GM19238 (cell line): ENCODE data around the gene ECE2.
"Not testable (repeated sequence)": the region's sequence is repeated elsewhere in the genome, so short reads cannot be mapped to it uniquely, and the experiment has no call there.

Experiments
- DNase-seq: peaks from one replicate; pipeline ENCODE4 v3.0.0; 2011; ENCODE audit warnings: low spot score; ENCODE audit not compliant: insufficient read length

The ECE2 gene

DNA sequence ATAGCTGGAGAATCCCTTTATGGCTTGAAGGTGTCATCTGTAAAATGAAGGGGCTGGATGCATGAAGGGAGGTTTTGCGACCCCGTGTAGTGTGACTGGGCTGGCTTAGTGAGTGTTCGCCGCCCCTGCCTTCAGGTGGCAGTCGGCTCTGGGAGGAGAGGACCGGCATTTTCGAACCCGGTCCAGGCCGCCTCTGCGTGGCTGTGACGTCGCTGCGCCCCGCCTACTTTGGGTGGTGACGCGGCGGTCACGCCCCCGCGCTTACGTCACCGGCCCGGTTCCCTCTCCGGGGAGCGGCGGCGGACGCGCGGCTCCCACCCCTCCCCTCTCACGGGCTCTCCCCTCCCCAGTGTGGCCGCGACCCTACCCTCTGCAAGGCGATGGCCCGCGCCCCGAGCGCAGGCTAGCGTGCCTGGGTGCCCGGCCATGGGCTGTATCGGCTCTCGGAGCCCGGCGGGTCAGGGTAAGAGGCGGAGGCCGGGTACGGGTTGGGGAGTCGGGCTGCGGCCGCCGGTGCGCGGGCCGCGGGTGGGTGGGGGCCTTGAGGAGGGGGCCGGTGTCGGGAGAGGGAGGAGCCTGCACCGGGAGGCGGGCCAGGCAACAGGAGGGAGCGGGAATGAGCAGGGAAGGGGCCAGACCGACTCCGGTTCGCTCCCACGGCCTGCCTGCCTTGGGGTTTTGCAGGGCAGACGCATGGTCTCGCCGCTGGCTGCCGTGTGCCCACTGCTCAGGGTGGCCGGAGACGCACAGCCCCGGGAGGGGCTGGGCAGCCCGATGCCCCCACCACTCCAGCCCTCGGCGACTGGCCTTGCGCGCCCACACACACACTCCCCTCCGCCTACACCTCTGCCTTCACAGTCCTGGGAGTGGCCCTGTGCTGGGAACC, 60.1 kb downstream of the ECE2 start:
- DNase-seq: peak; percentile 80

DNA sequence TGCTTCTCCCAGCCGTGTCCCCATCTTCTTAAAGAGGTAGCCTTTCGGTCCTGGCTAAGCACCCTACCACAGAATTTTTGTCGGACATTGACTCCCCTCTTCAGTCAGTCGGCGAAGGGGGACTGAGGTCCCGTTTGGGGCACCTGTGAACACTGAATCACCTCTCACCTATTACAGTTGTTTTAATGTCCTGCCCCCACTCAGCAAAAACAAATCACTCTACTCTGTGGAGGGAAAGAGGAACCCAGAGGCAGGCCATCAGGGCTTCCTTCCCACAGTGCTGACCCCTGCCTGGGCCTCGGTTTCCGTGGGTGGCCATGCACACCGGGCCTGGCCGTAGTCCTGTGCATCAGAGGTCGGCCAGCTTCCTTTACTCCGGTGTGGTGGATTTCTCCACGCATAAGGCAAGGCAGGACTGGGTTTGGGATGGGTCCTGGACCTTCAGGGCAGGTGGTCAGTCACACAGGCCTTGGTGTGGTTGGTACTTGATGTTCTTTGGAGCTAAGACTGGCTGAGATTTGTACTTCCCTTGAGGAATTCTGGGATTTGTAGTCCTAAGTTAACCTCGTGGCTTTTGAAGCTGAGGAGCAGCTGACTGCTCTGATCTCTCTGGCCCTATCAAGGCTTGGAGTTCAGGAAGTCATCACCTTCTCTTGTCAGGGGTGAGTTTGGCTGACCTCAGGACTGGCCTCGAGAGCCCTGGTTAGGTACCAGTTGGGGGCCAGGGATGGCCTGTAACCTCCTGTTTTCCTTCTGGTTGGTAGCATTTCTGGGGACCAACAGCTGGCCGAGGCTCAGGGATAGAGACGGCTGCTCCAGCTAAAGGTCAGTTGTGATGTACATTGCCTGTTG, 61.0 kb downstream of the ECE2 start:
- DNase-seq: no peak

DNA sequence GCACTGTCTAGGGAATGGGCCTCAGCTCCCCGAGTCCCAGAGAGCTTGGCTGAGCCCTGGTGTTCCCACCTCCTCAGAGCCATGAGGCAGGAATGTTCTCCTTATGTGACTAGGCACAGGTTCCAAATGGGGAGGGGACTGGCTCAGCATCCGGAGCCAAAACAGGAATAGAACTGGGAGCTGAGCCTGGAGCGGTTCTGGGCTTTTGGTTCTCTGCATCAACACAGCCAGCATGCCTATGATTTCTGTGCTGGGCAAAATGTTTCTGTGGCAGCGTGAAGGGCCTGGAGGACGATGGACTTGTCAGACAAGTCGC, 61.5 kb downstream of the ECE2 start, which contains the start of gene FAM131A:
TSS of gene FAM131A (plus strand) at position 202 of the 316 bp plus-strand sequence. CDS start at position 233, 31 bp downstream.
- no peak for DNase-seq

DNA sequence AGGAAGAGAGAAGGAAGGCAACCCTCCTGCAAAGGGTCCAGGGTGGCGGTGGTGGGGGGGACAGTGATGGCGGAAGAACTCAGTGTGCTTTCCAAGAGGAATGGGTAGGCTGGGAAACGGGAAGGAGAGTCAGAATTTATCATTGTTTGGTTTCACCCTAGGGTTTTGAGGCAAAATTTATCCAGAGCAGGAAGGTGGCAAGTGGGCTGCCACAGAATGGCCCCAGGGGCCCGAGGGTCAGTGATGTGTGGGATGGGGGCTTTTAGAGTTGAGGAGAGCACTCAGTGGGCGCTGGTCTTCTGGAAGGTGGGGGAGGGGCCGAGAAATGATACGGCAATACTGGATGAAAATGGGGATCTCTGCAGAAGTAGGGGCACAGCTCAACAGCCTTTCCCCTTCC, 62.2 kb downstream of the ECE2 start:
- DNase-seq: no peak

DNA sequence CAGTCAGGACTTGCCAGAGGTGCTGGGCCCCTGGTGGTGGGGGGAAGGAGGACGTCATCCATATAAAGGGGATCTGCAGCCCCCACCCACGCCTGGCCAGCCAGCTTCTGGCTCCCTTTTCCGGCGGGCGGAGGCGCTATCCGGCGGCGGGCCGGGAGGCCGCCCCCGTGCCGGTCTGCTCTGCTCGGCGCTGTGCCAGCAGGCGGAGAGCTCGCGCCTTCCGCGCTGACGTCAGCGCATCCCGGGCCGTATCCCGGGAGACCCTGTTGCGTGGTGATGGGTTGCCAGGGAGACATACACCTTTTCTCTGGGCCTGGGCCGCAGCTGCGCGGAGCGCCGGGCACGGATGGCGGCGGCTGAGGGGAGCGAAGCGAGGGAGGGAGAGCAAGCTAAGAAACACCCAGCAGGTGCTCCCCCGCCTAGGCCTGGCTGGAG, 62.7 kb downstream of the ECE2 start:
- DNase-seq: no peak

DNA sequence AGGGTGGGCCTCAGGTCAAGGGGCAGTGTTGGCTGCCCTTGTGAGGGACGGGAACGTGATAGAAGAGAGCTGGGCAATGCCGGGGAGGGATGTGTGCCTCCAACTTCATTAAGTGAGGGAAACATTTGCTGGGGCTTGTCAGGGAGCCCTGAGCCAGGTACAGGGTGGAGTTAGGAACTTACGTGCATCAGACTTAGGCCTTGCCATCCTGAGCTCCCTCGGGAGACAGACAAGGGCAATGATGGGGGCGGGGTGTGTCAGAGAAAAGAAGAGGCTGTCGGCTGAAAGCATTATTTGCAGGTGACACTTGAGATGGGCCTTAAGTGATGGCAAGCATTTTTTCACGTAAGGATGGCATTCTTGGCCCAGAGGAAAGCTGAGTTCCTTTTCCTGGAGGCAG, 63.2 kb downstream of the ECE2 start:
- DNase-seq: no peak

DNA sequence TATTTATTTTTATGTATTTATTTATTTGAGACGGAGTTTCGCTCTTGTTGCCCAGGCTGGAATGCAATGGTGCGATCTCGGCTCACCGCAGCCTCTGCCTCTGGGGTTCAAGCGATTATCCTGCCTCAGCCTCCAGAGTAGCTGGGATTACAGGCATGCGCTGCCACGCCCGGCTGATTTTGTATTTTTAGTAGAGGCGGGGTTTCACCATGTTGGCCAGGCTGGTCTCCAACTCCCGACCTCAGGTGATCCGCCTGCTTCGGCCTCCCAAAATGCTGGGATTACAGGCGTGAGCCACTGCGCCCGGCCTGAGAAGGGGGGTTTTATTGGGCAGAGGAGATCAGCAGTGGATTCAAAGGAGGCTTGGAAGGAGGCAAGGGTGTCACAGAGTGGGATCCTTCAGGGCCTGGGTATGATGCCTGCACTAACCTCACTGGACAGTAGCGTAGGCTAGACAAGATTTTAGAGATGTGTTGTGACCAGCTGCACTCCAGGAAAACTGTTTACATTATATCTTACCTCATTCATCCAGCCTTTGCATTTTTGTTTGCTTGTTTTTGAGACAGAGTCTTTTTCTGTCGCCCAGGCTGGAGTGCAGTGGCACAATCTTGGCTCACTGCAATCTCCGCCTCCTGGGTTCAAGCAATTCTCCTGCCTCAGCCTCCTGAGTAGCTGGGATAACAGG, 63.8 kb downstream of the ECE2 start:
- DNase-seq: not testable (repeated sequence)

DNA sequence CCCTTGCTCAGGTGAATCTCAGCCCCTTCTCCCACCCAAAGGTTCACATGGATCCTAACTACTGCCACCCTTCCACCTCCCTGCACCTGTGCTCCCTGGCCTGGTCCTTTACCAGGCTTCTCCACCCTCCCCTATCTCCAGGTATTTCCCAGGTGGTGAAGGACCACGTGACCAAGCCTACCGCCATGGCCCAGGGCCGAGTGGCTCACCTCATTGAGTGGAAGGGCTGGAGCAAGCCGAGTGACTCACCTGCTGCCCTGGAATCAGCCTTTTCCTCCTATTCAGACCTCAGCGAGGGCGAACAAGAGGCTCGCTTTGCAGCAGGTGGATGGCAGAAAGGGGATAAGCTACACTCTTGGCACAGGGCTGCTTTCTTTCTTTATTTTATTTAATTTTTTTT, 66.1 kb downstream of the ECE2 start:
- DNase-seq: no peak
